GM12878 (cell line): ENCODE results near the gene MUSTN1. TPM values are rescaled to one million over a fixed set of nuclear protein-coding genes. Genes with fewer than 3 reads are reported as not detected.

Experiments used
- ATF2 ChIP-seq: IDR thresholded peaks from 2 replicates; pipeline ENCODE4 v1.6.1; 2012; ENCODE audit warnings: low read length, inconsistent platforms
- BCLAF1 ChIP-seq: fragments of 450-650 bp; IDR thresholded peaks from 2 replicates; pipeline ENCODE4 v1.6.1; 2017; ENCODE audit warnings: antibody characterized with exemption, mild to moderate bottlenecking, moderate library complexity
- IKZF2 ChIP-seq, 2 experiments: fragments of 450-650 bp; IDR thresholded peaks; 2 replicates each; pipeline ENCODE4 v1.6.1; 2017; ENCODE audit warnings: mild to moderate bottlenecking in 2 of 2, moderate library complexity in 2 of 2
- MTA3 ChIP-seq: IDR thresholded peaks from 2 replicates; pipeline ENCODE4 v1.6.1; 2012; ENCODE audit warnings: low read length, inconsistent platforms, borderline replicate concordance
- NBN ChIP-seq: fragments of 450-650 bp; IDR thresholded peaks from 2 replicates; pipeline ENCODE4 v1.6.1; 2016
- RB1 ChIP-seq: fragments of 450-650 bp; formaldehyde crosslinking; IDR thresholded peaks from 2 replicates; pipeline ENCODE4 v1.6.1; 2017; ENCODE audit warnings: mild to moderate bottlenecking, borderline replicate concordance
- RCOR1 ChIP-seq: conservative IDR thresholded peaks from 2 replicates; pipeline ENCODE4 v1.6.1; 2012; ENCODE audit warnings: low read depth, low read length, improper control_type of control experiment
- SIN3A ChIP-seq: IDR thresholded peaks from 2 replicates; pipeline ENCODE4 v1.6.1; 2012; ENCODE audit warnings: low read depth, low read length, improper control_type of control experiment
- SKIL ChIP-seq: fragments of 450-650 bp; IDR thresholded peaks from 2 replicates; pipeline ENCODE4 v1.6.1; 2017; ENCODE audit warnings: mild to moderate bottlenecking, low read depth, inconsistent platforms; ENCODE audit not compliant: poor library complexity, severe bottlenecking
- ZNF207 ChIP-seq: fragments of 450-650 bp; IDR thresholded peaks from 2 replicates; pipeline ENCODE4 v1.6.1; 2014; ENCODE audit warnings: antibody characterized with exemption, mild to moderate bottlenecking, borderline replicate concordance
- polyA plus RNA-seq, 11 experiments: library from polyadenylated mRNA; depleted of rRNA in 4 of 11; unstranded in 6 of 11; stranded (reverse) in 5 of 11; fragments of >200 nt; fragmentation: Nextera tagmentation in 4 of 11; fragmentation: Illumina TruSeq in 1 of 11; extraction: Ambion mirVana in 4 of 11; extraction: Trizol in 1 of 11; gene quantifications; 1 replicate in 1 of 11; 2 replicates in 10 of 11; pipeline versions ENCODE4 v1.2.1 to v1.2.3, GENCODE V29; 2011 to 2016; ENCODE audit warnings: inconsistent platforms in 2 of 11, missing spikeins in 2 of 11, low read depth in 1 of 11
- total RNA-seq, 4 experiments: library from RNA; depleted of rRNA in 3 of 4; stranded (reverse); fragments of >200 nt in 3 of 4; fragmentation: Illumina TruSeq in 1 of 4; extraction: Trizol in 1 of 4; gene quantifications; 2 replicates each; pipeline versions ENCODE4 v1.2.1 to v1.2.3, GENCODE V29; 2013 to 2021
- TF ChIP-seq, protein P1 (sequence below): fragments of 450-650 bp; IDR thresholded peaks from 2 replicates; pipeline ENCODE4 v1.6.1; 2016; ENCODE audit warnings: mild to moderate bottlenecking, moderate library complexity, borderline replicate concordance
- TF ChIP-seq, protein P2 (sequence below), 3 experiments: IDR thresholded peaks in 2 of 3; conservative IDR thresholded peaks in 1 of 3; 2 replicates each; pipeline ENCODE4 v1.5.1; 2011; ENCODE audit warnings: low read depth in 3 of 3, low read length in 3 of 3, mild to moderate bottlenecking in 3 of 3, control low read depth in 2 of 3, moderate library complexity in 2 of 3, inconsistent platforms in 1 of 3, mixed read lengths in 1 of 3; ENCODE audit not compliant: control insufficient read depth in 2 of 3, insufficient read depth in 1 of 3; ENCODE audit errors: extremely low read depth in 1 of 3

MUSTN1 gene
- total and polyA plus RNA-seq, 10 of the 15 experiments (the other 5 are each of a cell fraction or from before 2014, with no cell fraction given): 0.35 to 4.5 (median 1.2) TPM; not detected in 2

DNA sequence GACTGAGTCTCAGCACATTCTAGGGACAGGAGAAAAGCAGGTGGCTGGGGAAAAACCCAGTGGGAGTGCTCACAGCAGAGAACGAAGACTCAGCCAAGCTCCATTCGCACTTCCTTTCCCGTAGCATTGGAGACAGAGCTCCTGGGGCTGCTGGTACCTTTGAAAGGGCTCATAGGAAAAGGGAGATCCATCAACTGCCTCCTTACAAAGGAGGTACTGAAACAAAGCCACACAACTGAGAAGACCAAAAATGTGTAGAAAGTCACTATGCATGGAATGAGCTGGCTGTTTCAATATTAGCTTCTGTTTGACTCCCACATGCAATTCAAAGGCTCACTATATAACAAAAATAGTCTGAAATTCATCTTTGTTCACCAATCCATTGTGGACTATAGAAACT lies 45.7 kb upstream of the MUSTN1 start (continued):
- TF ChIP-seq SIN3A (no peak), MTA3 (peak; percentile 55; the same call in 1 of the 2 replicates), NBN (no peak), SKIL (no peak), BCLAF1 (no peak), ATF2 (peak; percentile 52; the same call in 1 of the 2 replicates), ZNF207 (no peak), IKZF2 (IDR thresholded peaks at IDR 0.05) (peak in 1 of 2 experiments; percentile 28; a peak in 2 of 4 replicates), RB1 (no peak), RCOR1 (no peak)
- TF ChIP-seq, protein P1, sequence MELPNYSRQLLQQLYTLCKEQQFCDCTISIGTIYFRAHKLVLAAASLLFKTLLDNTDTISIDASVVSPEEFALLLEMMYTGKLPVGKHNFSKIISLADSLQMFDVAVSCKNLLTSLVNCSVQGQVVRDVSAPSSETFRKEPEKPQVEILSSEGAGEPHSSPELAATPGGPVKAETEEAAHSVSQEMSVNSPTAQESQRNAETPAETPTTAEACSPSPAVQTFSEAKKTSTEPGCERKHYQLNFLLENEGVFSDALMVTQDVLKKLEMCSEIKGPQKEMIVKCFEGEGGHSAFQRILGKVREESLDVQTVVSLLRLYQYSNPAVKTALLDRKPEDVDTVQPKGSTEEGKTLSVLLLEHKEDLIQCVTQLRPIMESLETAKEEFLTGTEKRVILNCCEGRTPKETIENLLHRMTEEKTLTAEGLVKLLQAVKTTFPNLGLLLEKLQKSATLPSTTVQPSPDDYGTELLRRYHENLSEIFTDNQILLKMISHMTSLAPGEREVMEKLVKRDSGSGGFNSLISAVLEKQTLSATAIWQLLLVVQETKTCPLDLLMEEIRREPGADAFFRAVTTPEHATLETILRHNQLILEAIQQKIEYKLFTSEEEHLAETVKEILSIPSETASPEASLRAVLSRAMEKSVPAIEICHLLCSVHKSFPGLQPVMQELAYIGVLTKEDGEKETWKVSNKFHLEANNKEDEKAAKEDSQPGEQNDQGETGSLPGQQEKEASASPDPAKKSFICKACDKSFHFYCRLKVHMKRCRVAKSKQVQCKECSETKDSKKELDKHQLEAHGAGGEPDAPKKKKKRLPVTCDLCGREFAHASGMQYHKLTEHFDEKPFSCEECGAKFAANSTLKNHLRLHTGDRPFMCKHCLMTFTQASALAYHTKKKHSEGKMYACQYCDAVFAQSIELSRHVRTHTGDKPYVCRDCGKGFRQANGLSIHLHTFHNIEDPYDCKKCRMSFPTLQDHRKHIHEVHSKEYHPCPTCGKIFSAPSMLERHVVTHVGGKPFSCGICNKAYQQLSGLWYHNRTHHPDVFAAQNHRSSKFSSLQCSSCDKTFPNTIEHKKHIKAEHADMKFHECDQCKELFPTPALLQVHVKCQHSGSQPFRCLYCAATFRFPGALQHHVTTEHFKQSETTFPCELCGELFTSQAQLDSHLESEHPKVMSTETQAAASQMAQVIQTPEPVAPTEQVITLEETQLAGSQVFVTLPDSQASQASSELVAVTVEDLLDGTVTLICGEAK: no peak
- TF ChIP-seq, protein P2, sequence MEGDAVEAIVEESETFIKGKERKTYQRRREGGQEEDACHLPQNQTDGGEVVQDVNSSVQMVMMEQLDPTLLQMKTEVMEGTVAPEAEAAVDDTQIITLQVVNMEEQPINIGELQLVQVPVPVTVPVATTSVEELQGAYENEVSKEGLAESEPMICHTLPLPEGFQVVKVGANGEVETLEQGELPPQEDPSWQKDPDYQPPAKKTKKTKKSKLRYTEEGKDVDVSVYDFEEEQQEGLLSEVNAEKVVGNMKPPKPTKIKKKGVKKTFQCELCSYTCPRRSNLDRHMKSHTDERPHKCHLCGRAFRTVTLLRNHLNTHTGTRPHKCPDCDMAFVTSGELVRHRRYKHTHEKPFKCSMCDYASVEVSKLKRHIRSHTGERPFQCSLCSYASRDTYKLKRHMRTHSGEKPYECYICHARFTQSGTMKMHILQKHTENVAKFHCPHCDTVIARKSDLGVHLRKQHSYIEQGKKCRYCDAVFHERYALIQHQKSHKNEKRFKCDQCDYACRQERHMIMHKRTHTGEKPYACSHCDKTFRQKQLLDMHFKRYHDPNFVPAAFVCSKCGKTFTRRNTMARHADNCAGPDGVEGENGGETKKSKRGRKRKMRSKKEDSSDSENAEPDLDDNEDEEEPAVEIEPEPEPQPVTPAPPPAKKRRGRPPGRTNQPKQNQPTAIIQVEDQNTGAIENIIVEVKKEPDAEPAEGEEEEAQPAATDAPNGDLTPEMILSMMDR (IDR thresholded peaks at IDR 0.05 in 2 of 3, conservative IDR thresholded peaks at IDR 0.05 in 1 of 3; ENCODE audit: control insufficient read depth in 2 of 3, extremely low read depth in 1 of 3, insufficient read depth in 1 of 3, low read depth in 3 of 3, low read length in 3 of 3): no peak
